Endothelial cell of umbilical vein (primary cell): Measurements from ENCODE around the gene NFYA. TPM values are rescaled to one million over a fixed set of nuclear protein-coding genes. Genes with fewer than 3 reads are reported as not detected.

ENCODE experiments used
- BruUV-seq: library from RNA; stranded (reverse); fragments of 400-500 nt; replicated peaks from 2 replicates; lab custom pipeline; 2021; lab: Mats Ljungman, UMichigan
- CTCF ChIA-PET: fragments of 300-600, 350-600 bp; sonication (Branson Sonifier 250); formaldehyde crosslinking; loops from one replicate; lab custom pipeline; 2021; ENCODE audit warnings: antibody characterized with exemption, inconsistent platforms; lab: Charles Lee
- POLR2A ChIA-PET: fragments of 300-600, 350-600 bp; sonication (Branson Sonifier 250); formaldehyde crosslinking; loops from one replicate; lab custom pipeline; 2021; ENCODE audit warnings: antibody characterized with exemption, inconsistent platforms; lab: Charles Lee
- DNase-seq: peaks from one replicate; pipeline ENCODE4 v3.0.0-alpha.2; 2011; ENCODE audit warnings: low read depth, low spot score
- FAIRE-seq: peaks from 2 replicates; lab custom pipeline; 2011; peaks lifted over from hg19 to GRCh38; lab: Jason Lieb, UNC
- H2AFZ ChIP-seq: 2 replicates; pipeline ENCODE4 v1.6.0; 2012; ENCODE audit warnings: low read depth, low read length, control low read depth, inconsistent platforms
- H3K27ac ChIP-seq: 2 replicates; pipeline ENCODE4 v1.5.1; 2011; ENCODE audit warnings: low read depth, mild to moderate bottlenecking, control low read depth, low read length, moderate library complexity; ENCODE audit not compliant: insufficient read depth
- H3K27me3 ChIP-seq, 2 experiments: 2 replicates each; pipeline versions ENCODE4 v1.6.0 to v1.6.1; 2011; ENCODE audit warnings: low read length in 2 of 2, mixed read lengths in 1 of 2; ENCODE audit not compliant: control insufficient read depth in 2 of 2, insufficient read depth in 2 of 2
- H3K36me3 ChIP-seq, 2 experiments: 2 replicates in 1 of 2; 3 replicates in 1 of 2; pipeline ENCODE4 v1.5.1; 2011; ENCODE audit warnings: low read length in 2 of 2, mild to moderate bottlenecking in 1 of 2, moderate library complexity in 1 of 2; ENCODE audit not compliant: control insufficient read depth in 2 of 2, insufficient read depth in 2 of 2; ENCODE audit errors: extremely low read depth in 1 of 2
- H3K4me1 ChIP-seq: 3 replicates; pipeline ENCODE4 v1.5.1; 2011; ENCODE audit warnings: mild to moderate bottlenecking, low read length; ENCODE audit not compliant: control insufficient read depth, insufficient read depth; ENCODE audit errors: extremely low read depth
- H3K4me2 ChIP-seq: 2 replicates; pipeline ENCODE4 v1.6.1; 2011; ENCODE audit warnings: low read length, control low read depth, mixed read lengths; ENCODE audit not compliant: insufficient read depth
- H3K4me3 ChIP-seq, 3 experiments: fragments of 200-600 bp in 1 of 3; sonication (generic), shearing (Covaris generic) in 1 of 3; replicated peaks in 1 of 3; 2 replicates each; pipeline ENCODE4 v1.5.1; 2011 to 2016; ENCODE audit warnings: control low read depth in 3 of 3, low read length in 3 of 3, mild to moderate bottlenecking in 2 of 3, inconsistent platforms in 1 of 3, low read depth in 1 of 3, moderate library complexity in 1 of 3; ENCODE audit not compliant: insufficient read depth in 1 of 3
- H3K79me2 ChIP-seq: 2 replicates; pipeline ENCODE4 v1.6.0; 2012; ENCODE audit warnings: low read length, inconsistent platforms; ENCODE audit not compliant: control insufficient read depth, insufficient read depth
- H3K9ac ChIP-seq: replicated peaks from 2 replicates; pipeline ENCODE3; 2011; ENCODE audit warnings: low read length, control low read depth; ENCODE audit not compliant: insufficient read depth; ENCODE audit errors: extremely low read depth
- H3K9me1 ChIP-seq: replicated peaks from 3 replicates; pipeline ENCODE4 v1.6.0; 2011; ENCODE audit warnings: mild to moderate bottlenecking, low read length; ENCODE audit not compliant: control insufficient read depth, insufficient read depth; ENCODE audit errors: extremely low read depth
- H3K9me3 ChIP-seq: replicated peaks from 2 replicates; pipeline ENCODE4 v1.5.1; 2012; ENCODE audit warnings: low read length, inconsistent platforms; ENCODE audit not compliant: control insufficient read depth, insufficient read depth
- H4K20me1 ChIP-seq: replicated peaks from 2 replicates; pipeline ENCODE3; 2011; ENCODE audit warnings: mild to moderate bottlenecking, low read length; ENCODE audit not compliant: control insufficient read depth, insufficient read depth; ENCODE audit errors: extremely low read depth
- CTCF ChIP-seq, 2 donors: IDR thresholded peaks; 1 replicate in 1 of 2; 2 replicates in 1 of 2; pipeline ENCODE4 v1.5.1; 2011; ENCODE audit warnings: low read length in 2 of 2, mild to moderate bottlenecking in 2 of 2, moderate library complexity in 2 of 2, control low read depth in 1 of 2, inconsistent platforms in 1 of 2, low read depth in 1 of 2; ENCODE audit not compliant: insufficient read depth in 1 of 2; ENCODE audit errors: extremely low read depth in 1 of 2
- FOS ChIP-seq: IDR thresholded peaks from 2 replicates; pipeline ENCODE4 v1.6.1; 2011; ENCODE audit warnings: mild to moderate bottlenecking, low read length, moderate library complexity, borderline replicate concordance; ENCODE audit not compliant: insufficient read depth
- GATA2 ChIP-seq: IDR thresholded peaks from 2 replicates; pipeline ENCODE4 v1.7.0; 2011; ENCODE audit warnings: low read depth, mild to moderate bottlenecking, moderate library complexity, mixed read lengths, low read length; ENCODE audit not compliant: insufficient read length, insufficient read depth
- JUN ChIP-seq: IDR thresholded peaks from 2 replicates; pipeline ENCODE4 v1.6.1; 2011; ENCODE audit warnings: borderline replicate concordance, low read depth; ENCODE audit not compliant: insufficient read length, insufficient read depth
- MAX ChIP-seq: IDR thresholded peaks from 2 replicates; pipeline ENCODE4 v1.6.1; 2011; ENCODE audit not compliant: insufficient read depth, insufficient read length
- MYC ChIP-seq: IDR thresholded peaks from one replicate; pipeline ENCODE4 v1.6.1; 2011; ENCODE audit warnings: mild to moderate bottlenecking, low read depth, low read length
- POLR2A ChIP-seq: IDR thresholded peaks from 2 replicates; pipeline ENCODE4 v1.6.1; 2012; ENCODE audit warnings: low read depth, mild to moderate bottlenecking, control low read depth, low read length
- POLR2AphosphoS5 ChIP-seq: IDR thresholded peaks from 2 replicates; pipeline ENCODE4 v1.6.1; 2012; ENCODE audit warnings: low read depth, mild to moderate bottlenecking, control low read depth, low read length, moderate library complexity; ENCODE audit not compliant: insufficient read depth
- dilution Hi-C: fragments of 300-500 bp; cut with MboI; formaldehyde crosslinking; loops from one replicate; pipeline ENCODE4 v1.15.0; 2019; ENCODE audit warnings: low sequenced_read_pairs; ENCODE audit not compliant: extremely low pct_ligation_motif_present
- intact Hi-C: fragments of 100-400 bp; cut with micrococcal nuclease; formaldehyde crosslinking; loops from one replicate; pipeline ENCODE4 v1.10.0; 2022
- polyA plus RNA-seq, 4 experiments: library from polyadenylated mRNA; depleted of rRNA in 3 of 4; stranded (reverse) in 3 of 4; unstranded in 1 of 4; fragments of >200 nt; gene quantifications; 2 replicates each; pipeline versions ENCODE4 v1.2.1 to v1.2.3, GENCODE V29; 2011 to 2012; ENCODE audit warnings: missing spikeins in 1 of 4
- total RNA-seq: library from RNA; stranded (reverse); gene quantifications from 2 replicates; pipeline ENCODE4 v1.2.3, GENCODE V29; 2021

Gene NFYA
- total and polyA plus RNA-seq, 2 donors (not counting 3 experiments of a cell fraction or from before 2014, with no cell fraction given) = 13.1 to 29.0 TPM

DNA sequence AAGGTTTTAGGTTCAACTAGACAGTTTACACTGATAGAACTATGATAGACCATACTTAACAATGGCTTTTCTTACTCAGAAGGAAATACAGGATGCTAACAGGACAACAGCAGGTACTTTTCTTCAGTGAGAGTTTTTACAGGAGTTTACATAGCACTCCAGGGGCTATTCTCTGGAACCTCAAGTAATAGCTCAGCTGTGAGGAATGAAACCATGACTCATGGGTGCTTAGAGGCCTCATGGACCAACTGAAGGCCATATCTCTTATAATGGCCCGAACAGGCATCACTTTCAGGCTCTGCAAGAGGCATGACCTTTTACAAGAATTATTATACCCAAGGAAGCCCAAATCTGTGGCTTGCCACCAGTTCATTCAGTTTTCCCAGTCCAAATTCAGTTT is 49.6 kb downstream of the NFYA start:
- no peak overlapping the region for H2AFZ ChIP-seq
- no peak for DNase-seq
- POLR2A ChIA-PET = no interaction called here
- no TSS peak for BruUV-seq
- no peak overlapping the region for H3K9ac ChIP-seq
- H3K4me3 ChIP-seq = no peak overlapping the region
- CTCF ChIA-PET = no interaction called here
- H3K9me3 ChIP-seq = no peaks in the 10 kb centered on the region
- no peaks in the 10 kb centered on the region for H3K4me1 ChIP-seq
- no peaks in the 10 kb centered on the region for H3K79me2 ChIP-seq
- no peaks in the 10 kb centered on the region for H3K36me3 ChIP-seq
- H3K9me1 ChIP-seq = no peaks in the 10 kb centered on the region
- H3K27ac ChIP-seq = no peak overlapping the region
- intact Hi-C loops (no loop called here), dilution Hi-C loops (no loop called here)
- TF ChIP-seq MYC (no peak), JUN (no peak), FOS (no peak), POLR2A (no peak), CTCF (IDR thresholded peaks at IDR 0.05; ENCODE audit: extremely low read depth in 1 of 2, insufficient read depth in 1 of 2, low read depth in 1 of 2, low read length in 2 of 2) (no peak), POLR2AphosphoS5 (no peak), GATA2 (no peak), MAX (no peak)
- H4K20me1 ChIP-seq = no peaks in the 10 kb centered on the region
- FAIRE-seq = no peak
- no peak overlapping the region for H3K4me2 ChIP-seq
- no peaks in the 10 kb centered on the region for H3K27me3 ChIP-seq
